ENCODE data around the gene SPINK1. TPM values are rescaled to one million over a fixed set of nuclear protein-coding genes. Genes with fewer than 3 reads are reported as not detected.
"Not testable (repeated sequence)": the region's sequence is repeated elsewhere in the genome, so short reads cannot be mapped to it uniquely, and the experiment has no call there.

The SPINK1 gene
- total RNA-seq, 1 experiment from 2014 or later, result not detected

- no peak for DNase-seq (ENCODE audit: low read depth)
Observed at GRCh38 chr5:147809830-147810666, 21.4 kb downstream of the SPINK1 start.

GRCh38 chr5:147805030-147805454 lies 26.4 kb downstream of the SPINK1 start:
- no peak for DNase-seq (ENCODE audit: low read depth)

GRCh38 chr5:147804334-147804733 lies 27.1 kb downstream of the SPINK1 start:
- no peak for DNase-seq (ENCODE audit: low read depth)

- DNase-seq (ENCODE audit: low read depth), result no peak
Observed at GRCh38 chr5:147803926-147804325, 27.5 kb downstream of the SPINK1 start.

- not testable (repeated sequence) for DNase-seq (ENCODE audit: low read depth)
Observed at GRCh38 chr5:147803161-147803560, 28.3 kb downstream of the SPINK1 start.

GRCh38 chr5:147801461-147801860 lies 30.0 kb downstream of the SPINK1 start:
- DNase-seq (ENCODE audit: low read depth), result no peak

GRCh38 chr5:147800491-147800890 lies 31.0 kb downstream of the SPINK1 start:
- no peak for DNase-seq (ENCODE audit: low read depth)

GRCh38 chr5:147796556-147797308 lies 34.7 kb downstream of the SPINK1 start:
- no peak for DNase-seq (ENCODE audit: low read depth)

GRCh38 chr5:147791181-147791580 lies 40.3 kb downstream of the SPINK1 start:
- DNase-seq (ENCODE audit: low read depth), result no peak

- DNase-seq (ENCODE audit: low read depth), result no peak
Observed at GRCh38 chr5:147789820-147790219, 41.7 kb downstream of the SPINK1 start.

- DNase-seq (ENCODE audit: low read depth), result no peak
Observed at GRCh38 chr5:147788023-147788422, 43.4 kb downstream of the SPINK1 start.

- DNase-seq (ENCODE audit: low read depth), result no peak
Observed at GRCh38 chr5:147786142-147786541, 45.3 kb downstream of the SPINK1 start.

GRCh38 chr5:147784146-147784987 lies 47.1 kb downstream of the SPINK1 start:
- no peak for DNase-seq (ENCODE audit: low read depth)

- peak; percentile 65 for DNase-seq (ENCODE audit: low read depth)
Observed at GRCh38 chr5:147782110-147783028, 49.1 kb downstream of the SPINK1 start, which contains the start of gene JAKMIP2. JAKMIP2 (minus strand) TSS chr5:147782728; CDS start chr5:147671806, 110,922 bp downstream.

- no peak for DNase-seq (ENCODE audit: low read depth)
Observed at GRCh38 chr5:147780924-147781573, 50.4 kb downstream of the SPINK1 start.

- no peak for DNase-seq (ENCODE audit: low read depth)
Observed at GRCh38 chr5:147779694-147780093, 51.8 kb downstream of the SPINK1 start.

GRCh38 chr5:147776989-147777388 lies 54.5 kb downstream of the SPINK1 start:
- no peak for DNase-seq (ENCODE audit: low read depth)

Measured in LHCN-M2 (cell line).